Endodermal cell (in vitro differentiated cells): ENCODE results near the gene CR1. TPM values are rescaled to one million over a fixed set of nuclear protein-coding genes. Genes with fewer than 3 reads are reported as not detected.

ENCODE experiments used
- DNase-seq: peaks from one replicate; pipeline ENCODE4 v3.0.0-alpha.2; 2017
- H3K27ac ChIP-seq: 2 replicates; pipeline ENCODE4 v1.5.1; 2013; ENCODE audit warnings: mild to moderate bottlenecking, low read depth, low read length, moderate library complexity
- H3K27me3 ChIP-seq: 2 replicates; pipeline ENCODE4 v1.6.1; 2013; ENCODE audit warnings: mild to moderate bottlenecking, low read length, moderate library complexity; ENCODE audit not compliant: insufficient read depth, control insufficient read depth, poor library complexity, severe bottlenecking
- H3K36me3 ChIP-seq: 2 replicates; pipeline ENCODE4 v1.7.0; 2013; ENCODE audit warnings: mild to moderate bottlenecking, low read length, moderate library complexity; ENCODE audit not compliant: control insufficient read depth, insufficient read depth
- H3K4me1 ChIP-seq: one replicate; pipeline ENCODE4 v1.7.0; 2013; ENCODE audit warnings: low read length; ENCODE audit not compliant: control insufficient read depth, insufficient read depth
- H3K4me3 ChIP-seq: 2 replicates; pipeline ENCODE4 v1.5.1; 2013; ENCODE audit warnings: mild to moderate bottlenecking, low read length, moderate library complexity
- H3K9ac ChIP-seq: 2 replicates; pipeline ENCODE4 v1.6.1; 2013; ENCODE audit warnings: mild to moderate bottlenecking, low read length, moderate library complexity; ENCODE audit not compliant: poor library complexity, severe bottlenecking; ENCODE audit errors: extremely low read depth
- H3K9me3 ChIP-seq: 2 replicates; pipeline ENCODE4 v1.6.1; 2013; ENCODE audit warnings: mild to moderate bottlenecking, low read length, moderate library complexity; ENCODE audit not compliant: control insufficient read depth
- H3K27ac Mint-ChIP-seq: 2 replicates; pipeline ENCODE4 v1.8.0; 2020; ENCODE audit warnings: mixed read lengths
- H3K27me3 Mint-ChIP-seq: 2 replicates; pipeline ENCODE4 v1.8.0; 2021; ENCODE audit warnings: mild to moderate bottlenecking, mixed read lengths; ENCODE audit not compliant: insufficient read depth
- H3K36me3 Mint-ChIP-seq: 2 replicates; pipeline ENCODE4 v1.8.0; 2020; ENCODE audit warnings: low read depth, mixed read lengths
- H3K4me1 Mint-ChIP-seq: 2 replicates; pipeline ENCODE4 v1.8.0; 2020; ENCODE audit warnings: mixed read lengths
- H3K4me3 Mint-ChIP-seq: 2 replicates; pipeline ENCODE4 v1.8.0; 2020; ENCODE audit warnings: mild to moderate bottlenecking, moderate library complexity, mixed read lengths
- H3K9me3 Mint-ChIP-seq: 2 replicates; pipeline ENCODE4 v1.8.0; 2020; ENCODE audit warnings: mild to moderate bottlenecking, mixed read lengths
- CTCF ChIP-seq: fragments of 200-600 bp; sonication (generic); conservative IDR thresholded peaks from 2 replicates; pipeline ENCODE4 v1.5.0; 2021; ENCODE audit warnings: antibody characterized with exemption, mild to moderate bottlenecking
- WGBS, 2 experiments: methylation state at CpG; one replicate each; pipeline versions ENCODE4 v1.1.5 to v1.1.7; 2013; ENCODE audit warnings: missing lambda C conversion rate in 2 of 2, mixed read lengths in 1 of 2; ENCODE audit not compliant: insufficient coverage in 1 of 2, insufficient read length in 1 of 2; 5-methylcytosine and 5-hydroxymethylcytosine counted together
- total RNA-seq, 2 donors: library from RNA; stranded (reverse); fragmentation: NEBNext Ultra II Directional in 1 of 2; extraction: Animal tissue kit (Norgen Biotek cat#: 25700) in 1 of 2; gene quantifications; 2 replicates in 1 of 2; 3 replicates in 1 of 2; pipeline ENCODE4 v1.2.1, GENCODE V29; 2021

CR1 gene
- total RNA-seq, 2 donors from 2014 or later = 0.07 TPM; not detected in 1

DNA sequence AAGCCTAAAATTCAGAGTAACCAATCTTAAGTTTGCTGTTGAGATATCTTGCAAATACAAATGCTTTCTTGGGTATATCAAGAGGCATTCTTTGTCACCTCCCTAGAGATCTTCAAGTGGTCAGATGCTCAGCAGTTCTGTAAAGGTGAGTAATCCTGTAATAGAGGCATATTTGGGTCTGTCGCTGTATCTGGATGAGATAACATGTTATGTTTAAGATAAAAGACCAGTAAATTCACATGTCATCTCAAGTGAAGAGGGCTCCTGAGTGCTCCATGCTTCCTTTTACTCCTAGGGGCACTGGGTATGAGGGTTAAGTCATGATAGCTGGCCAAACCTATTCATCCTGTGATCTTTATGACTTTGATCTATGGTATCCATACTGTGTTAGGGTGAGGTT lies 34.3 kb upstream of the CR1 start:
- 84% methylated on average over 1 of the region's 1 CpG; no CpG with 5 or more reads in 1 of the 2 experiments for WGBS, 2 experiments
- H3K4me1 Mint-ChIP-seq = no peaks in the 10 kb centered on the region
- no peaks in the 10 kb centered on the region for H3K9me3 ChIP-seq
- no peaks in the 10 kb centered on the region for H3K4me1 ChIP-seq
- H3K4me3 ChIP-seq = no peak overlapping the region
- H3K36me3 ChIP-seq = no peaks in the 10 kb centered on the region
- no peak for TF ChIP-seq CTCF
- peaks cover 11% of the 10 kb centered on the region for H3K27me3 Mint-ChIP-seq
- no peak overlapping the region for H3K27ac Mint-ChIP-seq
- H3K4me3 Mint-ChIP-seq = no peak overlapping the region
- no peaks in the 10 kb centered on the region for H3K9me3 Mint-ChIP-seq
- H3K27me3 ChIP-seq = peaks cover 68% of the 10 kb centered on the region
- no peak overlapping the region for H3K27ac ChIP-seq
- H3K36me3 Mint-ChIP-seq = no peaks in the 10 kb centered on the region
- DNase-seq = no peak
- no peak overlapping the region for H3K9ac ChIP-seq

DNA sequence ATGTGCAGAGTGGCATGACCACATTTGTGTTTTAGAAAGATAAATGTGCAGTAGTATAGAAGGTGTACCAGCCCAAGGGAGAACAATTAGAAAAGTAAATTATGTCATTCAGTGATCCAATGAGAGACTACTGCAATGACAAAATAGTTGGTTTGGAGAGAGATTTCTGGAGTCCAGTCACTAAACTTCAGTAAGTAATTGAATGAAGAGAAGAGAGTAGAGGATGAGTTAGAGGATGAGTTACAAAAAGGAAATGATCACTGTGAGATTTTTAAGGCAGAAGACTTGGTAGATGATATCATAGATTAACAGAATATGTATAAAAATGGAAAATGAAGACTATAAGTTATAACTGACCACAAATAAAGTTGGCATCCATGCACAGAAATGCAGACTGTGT lies 33.4 kb upstream of the CR1 start:
- no peaks in the 10 kb centered on the region for H3K36me3 ChIP-seq
- H3K27ac ChIP-seq = no peak overlapping the region
- H3K4me1 ChIP-seq = no peaks in the 10 kb centered on the region
- H3K9ac ChIP-seq = no peak overlapping the region
- no peaks in the 10 kb centered on the region for H3K9me3 Mint-ChIP-seq
- H3K36me3 Mint-ChIP-seq = no peaks in the 10 kb centered on the region
- H3K4me3 ChIP-seq = no peak overlapping the region
- peaks cover 11% of the 10 kb centered on the region for H3K27me3 Mint-ChIP-seq
- peaks cover 65% of the 10 kb centered on the region for H3K27me3 ChIP-seq
- no peaks in the 10 kb centered on the region for H3K4me1 Mint-ChIP-seq
- DNase-seq = no peak
- no peak for TF ChIP-seq CTCF
- no peak overlapping the region for H3K4me3 Mint-ChIP-seq
- H3K9me3 ChIP-seq = no peaks in the 10 kb centered on the region
- H3K27ac Mint-ChIP-seq = no peak overlapping the region

GRCh38 chr1:207463021-207463420 lies 32.9 kb upstream of the CR1 start:
- no peaks in the 10 kb centered on the region for H3K36me3 Mint-ChIP-seq
- Histone ChIP-seq H3K9me3 (no peaks in the 10 kb centered on the region), H3K27me3 (peaks cover 61% of the 10 kb centered on the region), H3K36me3 (no peaks in the 10 kb centered on the region), H3K9ac (no peak overlapping the region), H3K4me3 (no peak overlapping the region), H3K4me1 (no peaks in the 10 kb centered on the region), H3K27ac (no peak overlapping the region)
- TF ChIP-seq CTCF = no peak
- H3K27me3 Mint-ChIP-seq = peaks cover 11% of the 10 kb centered on the region
- no peaks in the 10 kb centered on the region for H3K9me3 Mint-ChIP-seq
- no peak overlapping the region for H3K27ac Mint-ChIP-seq
- DNase-seq = no peak
- no peaks in the 10 kb centered on the region for H3K4me1 Mint-ChIP-seq
- H3K4me3 Mint-ChIP-seq = no peak overlapping the region
